Thoracic aorta (tissue), 2 donors: ENCODE measurements around the gene ALKBH5. TPM values are rescaled to one million over a fixed set of nuclear protein-coding genes. Genes with fewer than 3 reads are reported as not detected.

ENCODE experiments used
- ATAC-seq: fragments of 150-250 bp; one replicate; pipeline ENCODE4 v1.8.0; 2017; ENCODE audit warnings: low read depth; ENCODE audit not compliant: insufficient number of reproducible peaks, low FRiP score
- DNase-seq: peaks from one replicate; pipeline ENCODE4 v3.0.0-alpha.2; 2020; ENCODE audit warnings: low spot score
- H3K27ac ChIP-seq, 2 donors: fragments of 200-600 bp; sonication (generic); 1 replicate in 1 of 2; 2 replicates in 1 of 2; pipeline ENCODE4 v1.5.1; 2016; ENCODE audit warnings: mild to moderate bottlenecking in 2 of 2, moderate library complexity in 2 of 2
- H3K27me3 ChIP-seq: fragments of 200-600 bp; sonication (generic); replicated peaks from 2 replicates; pipeline ENCODE4 v1.6.0; 2016; ENCODE audit warnings: mild to moderate bottlenecking; ENCODE audit not compliant: insufficient read depth
- H3K36me3 ChIP-seq: fragments of 200-600 bp; sonication (generic); one replicate; pipeline ENCODE4 v1.5.1; 2016
- H3K4me1 ChIP-seq, 2 donors: fragments of 200-600 bp; sonication (generic); 1 replicate in 1 of 2; 2 replicates in 1 of 2; pipeline versions ENCODE4 v1.5.1 to v1.6.0; 2016; ENCODE audit warnings: low read depth in 2 of 2, mild to moderate bottlenecking in 1 of 2; ENCODE audit not compliant: control insufficient read depth in 1 of 2
- H3K4me3 ChIP-seq: fragments of 200-600 bp; sonication (generic); 2 replicates; pipeline ENCODE4 v1.5.1; 2016; ENCODE audit warnings: mild to moderate bottlenecking
- H3K9me3 ChIP-seq: fragments of 200-600 bp; sonication (generic); 2 replicates; pipeline ENCODE4 v1.5.1; 2016
- total RNA-seq, 2 donors: library from RNA; depleted of rRNA; stranded (reverse); fragments of >200 nt; gene quantifications; one replicate each; pipeline versions ENCODE4 v1.1.0 to v1.2.3, GENCODE V29; 2016
- TF ChIP-seq, protein P1 (sequence below): fragments of 200-600 bp; sonication (generic); IDR thresholded peaks from one replicate; pipeline ENCODE4 v1.5.1; 2019; ENCODE audit warnings: antibody characterized with exemption

ALKBH5 gene
- total RNA-seq, 2 donors from 2014 or later: 89.6 to 105 TPM

DNA sequence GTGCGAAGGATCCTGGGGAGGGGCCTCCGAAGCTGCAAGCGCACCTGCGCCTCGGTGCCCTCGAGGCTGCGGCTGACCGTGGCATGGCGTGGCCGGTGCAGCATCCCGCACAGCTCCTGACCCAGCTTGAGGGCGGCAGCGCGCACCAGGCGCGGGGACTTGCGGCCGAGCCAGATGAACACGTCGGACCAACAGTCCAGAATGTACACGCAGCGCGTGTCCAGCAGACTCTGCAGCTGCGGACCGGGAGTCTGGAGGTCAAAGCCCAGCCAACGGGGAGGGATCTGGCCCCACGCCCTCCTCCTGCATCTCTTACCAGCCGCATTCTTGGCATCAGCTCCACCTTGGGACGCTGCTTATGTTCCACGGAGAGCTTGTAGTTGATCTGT is 64.0 kb downstream of the ALKBH5 start:
- Histone ChIP-seq H3K27ac (no peak overlapping the region), H3K9me3 (no peaks in the 10 kb centered on the region), H3K36me3 (peaks cover 73% of the 10 kb centered on the region), H3K4me1 (no peaks in the 10 kb centered on the region), H3K27me3 (no peaks in the 10 kb centered on the region), H3K4me3 (no peak overlapping the region)
- TF ChIP-seq, protein P1, sequence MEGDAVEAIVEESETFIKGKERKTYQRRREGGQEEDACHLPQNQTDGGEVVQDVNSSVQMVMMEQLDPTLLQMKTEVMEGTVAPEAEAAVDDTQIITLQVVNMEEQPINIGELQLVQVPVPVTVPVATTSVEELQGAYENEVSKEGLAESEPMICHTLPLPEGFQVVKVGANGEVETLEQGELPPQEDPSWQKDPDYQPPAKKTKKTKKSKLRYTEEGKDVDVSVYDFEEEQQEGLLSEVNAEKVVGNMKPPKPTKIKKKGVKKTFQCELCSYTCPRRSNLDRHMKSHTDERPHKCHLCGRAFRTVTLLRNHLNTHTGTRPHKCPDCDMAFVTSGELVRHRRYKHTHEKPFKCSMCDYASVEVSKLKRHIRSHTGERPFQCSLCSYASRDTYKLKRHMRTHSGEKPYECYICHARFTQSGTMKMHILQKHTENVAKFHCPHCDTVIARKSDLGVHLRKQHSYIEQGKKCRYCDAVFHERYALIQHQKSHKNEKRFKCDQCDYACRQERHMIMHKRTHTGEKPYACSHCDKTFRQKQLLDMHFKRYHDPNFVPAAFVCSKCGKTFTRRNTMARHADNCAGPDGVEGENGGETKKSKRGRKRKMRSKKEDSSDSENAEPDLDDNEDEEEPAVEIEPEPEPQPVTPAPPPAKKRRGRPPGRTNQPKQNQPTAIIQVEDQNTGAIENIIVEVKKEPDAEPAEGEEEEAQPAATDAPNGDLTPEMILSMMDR: no peak
- DNase-seq (no peak), ATAC-seq (no peak)

DNA sequence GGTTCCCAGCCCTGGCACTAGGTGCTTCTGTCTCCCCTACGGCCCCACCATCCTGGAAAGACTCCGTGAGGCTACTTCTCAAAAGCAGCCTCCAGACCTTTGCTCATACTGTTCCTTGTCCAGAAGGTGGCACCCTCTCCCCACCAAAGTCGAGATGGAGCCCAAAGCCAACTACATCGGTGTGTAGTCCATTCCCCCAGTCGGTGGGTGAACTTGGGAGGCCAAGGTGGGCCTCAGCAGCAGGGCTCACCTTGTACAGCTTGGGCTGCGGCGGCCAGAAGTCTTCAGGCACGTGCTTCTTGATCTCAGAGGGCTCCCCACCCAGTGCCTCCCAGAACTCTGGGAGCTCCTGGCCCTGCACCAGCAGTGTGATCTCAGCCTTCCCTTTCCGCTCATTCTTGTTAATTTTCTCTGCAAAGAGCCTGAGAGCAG is 64.7 kb downstream of the ALKBH5 start:
- peaks cover 77% of the 10 kb centered on the region for H3K36me3 ChIP-seq
- H3K27ac ChIP-seq: no peak overlapping the region
- H3K4me1 ChIP-seq: no peaks in the 10 kb centered on the region
- H3K9me3 ChIP-seq: no peaks in the 10 kb centered on the region
- no peak for DNase-seq
- TF ChIP-seq, protein P1: peak; percentile 59
- no peaks in the 10 kb centered on the region for H3K27me3 ChIP-seq
- ATAC-seq: no peak
- H3K4me3 ChIP-seq: no peak overlapping the region

- no peaks in the 10 kb centered on the region for H3K4me1 ChIP-seq
- H3K27ac ChIP-seq: no peak overlapping the region
- no peak overlapping the region for H3K4me3 ChIP-seq
- DNase-seq (no peak), ATAC-seq (no peak)
- no peaks in the 10 kb centered on the region for H3K27me3 ChIP-seq
- TF ChIP-seq, protein P1: no peak
- H3K9me3 ChIP-seq: no peaks in the 10 kb centered on the region
- H3K36me3 ChIP-seq: peaks cover 81% of the 10 kb centered on the region
These were observed 65.2 kb downstream of the ALKBH5 start for GRCh38 chr17:18248811-18249210.

DNA sequence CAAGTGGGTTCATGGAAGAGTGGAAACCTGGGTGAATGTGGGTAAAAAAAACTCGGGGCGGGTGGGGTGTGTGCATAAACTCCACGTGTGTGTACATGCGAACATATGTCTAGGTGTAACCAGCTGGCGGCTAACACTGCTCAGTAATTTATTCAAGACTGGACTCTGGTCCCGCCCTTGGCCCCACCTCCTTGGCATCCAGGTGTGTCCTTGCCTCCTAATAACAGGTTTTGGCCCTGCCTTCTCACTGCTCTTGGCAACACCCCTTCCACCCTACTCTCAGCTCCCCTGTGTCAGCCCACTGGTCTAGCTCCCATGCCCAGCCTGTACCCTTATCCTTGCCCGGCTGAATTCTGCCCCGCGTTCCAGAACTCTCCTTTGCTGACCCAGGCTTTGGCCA is 66.6 kb downstream of the ALKBH5 start:
- ATAC-seq (no peak), DNase-seq (no peak)
- Histone ChIP-seq H3K4me1 (no peaks in the 10 kb centered on the region), H3K27ac (no peak overlapping the region), H3K36me3 (peaks cover 87% of the 10 kb centered on the region), H3K9me3 (no peaks in the 10 kb centered on the region), H3K27me3 (no peaks in the 10 kb centered on the region), H3K4me3 (no peak overlapping the region)
- TF ChIP-seq, protein P1: no peak

GRCh38 chr17:18250708-18251107 is 67.1 kb downstream of the ALKBH5 start:
- Histone ChIP-seq H3K9me3 (no peaks in the 10 kb centered on the region), H3K4me1 (no peaks in the 10 kb centered on the region), H3K27me3 (no peaks in the 10 kb centered on the region), H3K4me3 (no peak overlapping the region), H3K27ac (no peak overlapping the region), H3K36me3 (peaks cover 87% of the 10 kb centered on the region)
- TF ChIP-seq, protein P1: no peak
- ATAC-seq: no peak
- no peak for DNase-seq
